ENCODE measurements around the gene FMNL2.

Gene FMNL2

DNA sequence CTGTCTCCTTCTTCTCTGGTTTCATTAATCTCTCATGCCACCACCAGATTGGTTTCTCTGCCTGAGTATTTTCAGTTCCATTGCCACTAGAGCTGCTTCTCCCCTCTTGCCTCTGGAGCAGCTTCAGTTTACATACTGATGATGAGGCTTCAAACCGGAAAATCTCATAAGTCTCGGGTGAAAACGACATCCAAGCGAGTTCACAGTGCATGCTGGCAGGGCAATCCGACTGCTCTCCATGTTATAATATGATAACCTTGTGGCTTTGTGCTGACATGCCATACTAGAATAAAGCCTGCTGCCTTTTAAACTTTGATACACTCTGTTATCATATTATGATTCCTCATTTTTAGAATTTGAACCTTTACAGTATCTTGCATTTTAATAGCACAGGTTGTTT, 228.8 kb downstream of the FMNL2 start:
- Histone ChIP-seq H3K36me3 (ENCODE audit: insufficient read depth, low read length) (no peaks in the 10 kb centered on the region), H3K4me3 (ENCODE audit: low read depth in 1 of 2, low read length in 2 of 2) (no peak overlapping the region), H3K4me1 (ENCODE audit: insufficient read depth, low read length) (no peaks in the 10 kb centered on the region), H2AFZ (ENCODE audit: low read depth, low read length) (no peak overlapping the region), H3K27ac (ENCODE audit: low read length) (no peak overlapping the region), H3K9ac (ENCODE audit: low read depth, low read length) (no peak overlapping the region), H4K20me1 (ENCODE audit: insufficient read depth, low read length) (no peaks in the 10 kb centered on the region), H3K79me2 (ENCODE audit: insufficient read depth, low read length) (no peaks in the 10 kb centered on the region), H3K4me2 (ENCODE audit: insufficient read depth, low read length) (no peak overlapping the region), H3K9me3 (ENCODE audit: insufficient read depth, low read length, severe bottlenecking) (no peaks in the 10 kb centered on the region), H3K27me3 (ENCODE audit: insufficient read depth, low read length, poor library complexity) (peaks cover 5% of the 10 kb centered on the region)
- ATAC-seq (ENCODE audit: insufficient read depth, low read depth) (no peak), DNase-seq (no peak)
- TF ChIP-seq, protein P1, sequence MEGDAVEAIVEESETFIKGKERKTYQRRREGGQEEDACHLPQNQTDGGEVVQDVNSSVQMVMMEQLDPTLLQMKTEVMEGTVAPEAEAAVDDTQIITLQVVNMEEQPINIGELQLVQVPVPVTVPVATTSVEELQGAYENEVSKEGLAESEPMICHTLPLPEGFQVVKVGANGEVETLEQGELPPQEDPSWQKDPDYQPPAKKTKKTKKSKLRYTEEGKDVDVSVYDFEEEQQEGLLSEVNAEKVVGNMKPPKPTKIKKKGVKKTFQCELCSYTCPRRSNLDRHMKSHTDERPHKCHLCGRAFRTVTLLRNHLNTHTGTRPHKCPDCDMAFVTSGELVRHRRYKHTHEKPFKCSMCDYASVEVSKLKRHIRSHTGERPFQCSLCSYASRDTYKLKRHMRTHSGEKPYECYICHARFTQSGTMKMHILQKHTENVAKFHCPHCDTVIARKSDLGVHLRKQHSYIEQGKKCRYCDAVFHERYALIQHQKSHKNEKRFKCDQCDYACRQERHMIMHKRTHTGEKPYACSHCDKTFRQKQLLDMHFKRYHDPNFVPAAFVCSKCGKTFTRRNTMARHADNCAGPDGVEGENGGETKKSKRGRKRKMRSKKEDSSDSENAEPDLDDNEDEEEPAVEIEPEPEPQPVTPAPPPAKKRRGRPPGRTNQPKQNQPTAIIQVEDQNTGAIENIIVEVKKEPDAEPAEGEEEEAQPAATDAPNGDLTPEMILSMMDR (IDR thresholded peaks at IDR 0.05; ENCODE audit: borderline replicate concordance, extremely low read depth, low read length, poor library complexity, severe bottlenecking): no peak

DNA sequence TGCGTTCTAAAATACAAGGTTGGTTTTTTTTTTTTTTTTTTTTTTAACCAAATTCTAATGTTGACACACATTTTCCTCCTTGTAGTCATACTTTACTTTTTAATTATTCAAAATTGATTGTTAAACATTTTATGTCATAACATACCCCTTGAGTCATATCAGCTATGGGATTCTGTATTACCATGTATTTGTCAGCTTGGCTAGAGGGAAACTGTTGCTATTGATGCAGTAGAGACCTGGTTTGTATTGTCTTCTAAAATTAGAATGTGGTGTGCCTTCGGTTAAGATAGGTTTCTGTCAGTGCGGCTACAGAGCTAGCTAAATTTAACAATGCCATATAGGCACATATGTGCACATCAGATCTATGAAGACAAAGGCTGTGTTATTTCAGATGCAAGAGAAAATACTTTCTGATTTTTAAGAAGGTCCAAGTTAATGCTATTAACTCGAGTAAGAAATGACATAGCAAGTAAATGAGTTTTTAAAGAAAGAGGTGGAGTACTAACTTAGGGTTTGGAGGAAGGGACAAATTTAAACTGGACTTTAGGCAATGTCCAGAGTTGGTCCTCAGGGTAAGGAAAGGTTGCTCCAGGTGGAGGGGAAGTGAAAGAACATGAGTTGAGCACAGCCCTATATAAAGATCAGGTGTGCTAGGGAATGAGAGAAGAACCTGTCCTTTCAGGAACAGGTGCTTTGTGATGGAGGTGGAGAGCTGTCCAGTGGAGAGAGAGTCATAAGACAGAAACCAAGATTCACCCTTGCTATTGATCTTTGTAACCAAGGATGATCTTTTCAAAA, 230.0 kb downstream of the FMNL2 start:
- Histone ChIP-seq H3K9ac (ENCODE audit: low read depth, low read length) (no peak overlapping the region), H3K79me2 (ENCODE audit: insufficient read depth, low read length) (no peaks in the 10 kb centered on the region), H3K9me3 (ENCODE audit: insufficient read depth, low read length, severe bottlenecking) (no peaks in the 10 kb centered on the region), H3K36me3 (ENCODE audit: insufficient read depth, low read length) (no peaks in the 10 kb centered on the region), H3K27ac (ENCODE audit: low read length) (no peak overlapping the region), H3K4me3 (ENCODE audit: low read depth in 1 of 2, low read length in 2 of 2) (no peak overlapping the region), H4K20me1 (ENCODE audit: insufficient read depth, low read length) (no peaks in the 10 kb centered on the region), H3K4me1 (ENCODE audit: insufficient read depth, low read length) (no peaks in the 10 kb centered on the region), H2AFZ (ENCODE audit: low read depth, low read length) (no peak overlapping the region), H3K4me2 (ENCODE audit: insufficient read depth, low read length) (no peak overlapping the region), H3K27me3 (ENCODE audit: insufficient read depth, low read length, poor library complexity) (peaks cover 5% of the 10 kb centered on the region)
- TF ChIP-seq, protein P1 (IDR thresholded peaks at IDR 0.05; ENCODE audit: borderline replicate concordance, extremely low read depth, low read length, poor library complexity, severe bottlenecking): no peak
- TF ChIP-seq EZH2 (IDR thresholded peaks at IDR 0.05; ENCODE audit: borderline replicate concordance, low read depth, low read length, severe bottlenecking): no peak
- ATAC-seq (ENCODE audit: insufficient read depth, low read depth): no peak
- no peak for DNase-seq

DNA sequence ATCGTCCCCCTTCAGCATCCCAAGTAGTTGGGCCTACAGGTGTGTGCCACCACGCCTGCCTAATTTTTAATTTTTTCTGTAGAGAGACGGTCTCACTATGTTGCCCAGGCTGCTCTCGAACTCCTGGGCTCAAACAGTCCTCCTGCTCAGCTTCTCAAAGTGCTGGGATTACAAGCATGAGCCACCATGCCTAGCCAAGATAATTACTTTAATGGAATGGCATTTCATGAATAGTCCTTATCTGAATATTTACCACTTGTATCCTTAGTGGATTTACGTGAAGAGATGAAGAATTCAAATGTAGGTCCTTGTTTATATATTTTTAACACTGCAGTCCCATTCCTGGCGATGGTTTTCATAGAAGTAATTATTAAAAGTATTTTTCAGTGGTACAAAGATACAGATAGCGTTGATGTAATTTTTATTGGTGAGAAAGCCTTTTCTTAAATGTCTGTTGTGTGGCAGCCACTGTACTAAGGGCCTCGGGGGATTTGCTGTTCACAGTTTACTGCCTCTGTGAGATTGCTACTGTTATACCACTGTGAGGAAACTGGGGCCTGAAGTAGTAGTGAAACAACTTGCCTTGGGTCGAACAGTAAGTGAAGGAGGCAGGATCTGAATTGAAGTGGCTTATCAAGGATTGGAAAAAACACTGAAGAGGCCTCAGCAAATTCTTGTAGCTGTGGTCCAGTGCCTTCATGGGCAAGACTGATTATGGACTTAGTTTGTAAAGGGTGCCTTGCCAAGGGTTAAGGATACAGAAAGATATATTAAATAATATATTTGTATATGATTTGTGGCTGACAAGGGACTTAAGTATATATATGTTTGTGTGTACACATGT, 231.1 kb downstream of the FMNL2 start:
- H2AFZ ChIP-seq (ENCODE audit: low read depth, low read length): no peak overlapping the region
- H3K27me3 ChIP-seq (ENCODE audit: insufficient read depth, low read length, poor library complexity): no peaks in the 10 kb centered on the region
- H3K4me1 ChIP-seq (ENCODE audit: insufficient read depth, low read length): no peaks in the 10 kb centered on the region
- no peaks in the 10 kb centered on the region for H3K9me3 ChIP-seq (ENCODE audit: insufficient read depth, low read length, severe bottlenecking)
- H3K79me2 ChIP-seq (ENCODE audit: insufficient read depth, low read length): no peaks in the 10 kb centered on the region
- DNase-seq (no peak), ATAC-seq (ENCODE audit: insufficient read depth, low read depth) (no peak)
- no peak overlapping the region for H3K4me2 ChIP-seq (ENCODE audit: insufficient read depth, low read length)
- H3K27ac ChIP-seq (ENCODE audit: low read length): no peak overlapping the region
- no peak overlapping the region for H3K4me3 ChIP-seq (ENCODE audit: low read depth in 1 of 2, low read length in 2 of 2)
- no peak overlapping the region for H3K9ac ChIP-seq (ENCODE audit: low read depth, low read length)
- TF ChIP-seq, protein P1 (IDR thresholded peaks at IDR 0.05; ENCODE audit: borderline replicate concordance, extremely low read depth, low read length, poor library complexity, severe bottlenecking): no peak
- no peak for TF ChIP-seq EZH2 (IDR thresholded peaks at IDR 0.05; ENCODE audit: borderline replicate concordance, low read depth, low read length, severe bottlenecking)
- no peaks in the 10 kb centered on the region for H4K20me1 ChIP-seq (ENCODE audit: insufficient read depth, low read length)
- H3K36me3 ChIP-seq (ENCODE audit: insufficient read depth, low read length): no peaks in the 10 kb centered on the region
